GM10248 (cell line): ENCODE data around the gene EP400.

Experiments used
- CTCF ChIA-PET: fragments of 300-600 bp; sonication (Branson Sonifier 250); formaldehyde crosslinking; extraction: SDS; loops from one replicate; lab custom pipeline; 2021; ENCODE audit warnings: antibody characterized with exemption; lab: Yijun Ruan, JAX
- POLR2A ChIA-PET: fragments of 350-650 bp; sonication (Branson Sonifier 250); formaldehyde crosslinking; extraction: SDS; loops from one replicate; lab custom pipeline; 2020; ENCODE audit warnings: antibody characterized with exemption; lab: Yijun Ruan, JAX
- DNase-seq: peaks from one replicate; pipeline ENCODE4 v3.0.0; 2012; ENCODE audit errors: extremely low spot score
- CTCF ChIP-seq: IDR thresholded peaks from 2 replicates; pipeline ENCODE4 v1.5.1; 2012; ENCODE audit warnings: mild to moderate bottlenecking, low read depth; ENCODE audit errors: extremely low read depth, missing control alignments, control extremely low read depth

Gene EP400

GRCh38 chr12:131989021-131989420, 39.3 kb downstream of the EP400 start:
- no peak for TF ChIP-seq CTCF
- DNase-seq = no peak
- POLR2A ChIA-PET = no interaction called here
- CTCF ChIA-PET = interaction anchor here (1.4 kb wide), 1 partner anchor 14 kb away, joined by 3 read pairs; no protein-coding TSS in a partner anchor

- ChIA-PET CTCF (no interaction called here), POLR2A (no interaction called here)
- TF ChIP-seq CTCF = no peak
- DNase-seq = no peak
These were observed 40.6 kb downstream of the EP400 start for GRCh38 chr12:131990066-131990979.

- TF ChIP-seq CTCF = no peak
- POLR2A ChIA-PET = no interaction called here
- CTCF ChIA-PET = no interaction called here
- DNase-seq = no peak
These were observed 41.2 kb downstream of the EP400 start for GRCh38 chr12:131990980-131991305.

GRCh38 chr12:131991816-131992430, 42.2 kb downstream of the EP400 start:
- no peak for DNase-seq
- no peak for TF ChIP-seq CTCF
- CTCF ChIA-PET = no interaction called here
- POLR2A ChIA-PET = no interaction called here

- ChIA-PET POLR2A (no interaction called here), CTCF (interaction anchor here (0.6 kb wide), 1 partner anchor 14 kb away, joined by 3 read pairs; no protein-coding TSS in a partner anchor)
- DNase-seq = peak; percentile 66
- no peak for TF ChIP-seq CTCF
These were observed 44.8 kb downstream of the EP400 start for GRCh38 chr12:131994589-131994988.

GRCh38 chr12:132000286-132000872, 50.6 kb downstream of the EP400 start:
- DNase-seq = no peak
- CTCF ChIA-PET = no interaction called here
- no peak for TF ChIP-seq CTCF
- POLR2A ChIA-PET = no interaction called here
